ENCODE results near the gene DCP1A. TPM values are rescaled to one million over a fixed set of nuclear protein-coding genes. Genes with fewer than 3 reads are reported as not detected.
"Not testable (repeated sequence)": the region's sequence is repeated elsewhere in the genome, so short reads cannot be mapped to it uniquely, and the experiment has no call there.

DCP1A gene
- total RNA-seq, 2 donors from 2014 or later, result 17.8 to 18.8 TPM

DNA sequence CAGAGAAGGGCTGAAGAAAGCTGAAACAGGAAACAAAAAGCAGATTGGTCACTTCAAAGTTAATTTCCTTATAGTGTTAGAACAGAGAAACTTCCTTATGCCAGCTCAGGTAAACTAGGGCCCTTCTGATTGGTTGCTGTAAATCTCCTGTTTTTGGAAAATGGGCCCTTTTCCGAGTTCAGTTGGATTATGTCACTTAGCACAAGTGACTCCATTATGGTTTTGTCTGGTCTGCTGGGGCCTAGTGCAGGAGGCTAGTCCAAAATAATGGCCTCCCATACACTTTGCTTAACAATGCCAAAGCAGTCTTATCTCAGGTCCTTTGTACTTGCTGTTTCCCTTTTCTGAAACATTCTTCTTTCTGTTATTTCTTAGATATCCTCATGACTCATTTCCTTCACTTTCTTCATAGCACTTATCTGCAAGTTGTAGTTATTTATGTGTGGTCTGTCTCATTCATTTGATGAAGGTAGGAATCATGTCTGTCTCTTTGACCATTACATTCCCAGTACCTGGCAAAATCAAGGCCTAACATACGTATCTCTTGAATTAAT is 7.7 kb upstream of the DCP1A start:
- Histone ChIP-seq H3K4me1 (no peaks in the 10 kb centered on the region), H3K9me3 (no peaks in the 10 kb centered on the region), H3K36me3 (no peaks in the 10 kb centered on the region), H3K27ac (no peak overlapping the region), H3K4me3 (no peak overlapping the region), H3K27me3 (no peaks in the 10 kb centered on the region)
- no peak for DNase-seq (ENCODE audit: low spot score)
- TF ChIP-seq, protein P1, sequence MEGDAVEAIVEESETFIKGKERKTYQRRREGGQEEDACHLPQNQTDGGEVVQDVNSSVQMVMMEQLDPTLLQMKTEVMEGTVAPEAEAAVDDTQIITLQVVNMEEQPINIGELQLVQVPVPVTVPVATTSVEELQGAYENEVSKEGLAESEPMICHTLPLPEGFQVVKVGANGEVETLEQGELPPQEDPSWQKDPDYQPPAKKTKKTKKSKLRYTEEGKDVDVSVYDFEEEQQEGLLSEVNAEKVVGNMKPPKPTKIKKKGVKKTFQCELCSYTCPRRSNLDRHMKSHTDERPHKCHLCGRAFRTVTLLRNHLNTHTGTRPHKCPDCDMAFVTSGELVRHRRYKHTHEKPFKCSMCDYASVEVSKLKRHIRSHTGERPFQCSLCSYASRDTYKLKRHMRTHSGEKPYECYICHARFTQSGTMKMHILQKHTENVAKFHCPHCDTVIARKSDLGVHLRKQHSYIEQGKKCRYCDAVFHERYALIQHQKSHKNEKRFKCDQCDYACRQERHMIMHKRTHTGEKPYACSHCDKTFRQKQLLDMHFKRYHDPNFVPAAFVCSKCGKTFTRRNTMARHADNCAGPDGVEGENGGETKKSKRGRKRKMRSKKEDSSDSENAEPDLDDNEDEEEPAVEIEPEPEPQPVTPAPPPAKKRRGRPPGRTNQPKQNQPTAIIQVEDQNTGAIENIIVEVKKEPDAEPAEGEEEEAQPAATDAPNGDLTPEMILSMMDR (IDR thresholded peaks at IDR 0.05), result no peak

DNA sequence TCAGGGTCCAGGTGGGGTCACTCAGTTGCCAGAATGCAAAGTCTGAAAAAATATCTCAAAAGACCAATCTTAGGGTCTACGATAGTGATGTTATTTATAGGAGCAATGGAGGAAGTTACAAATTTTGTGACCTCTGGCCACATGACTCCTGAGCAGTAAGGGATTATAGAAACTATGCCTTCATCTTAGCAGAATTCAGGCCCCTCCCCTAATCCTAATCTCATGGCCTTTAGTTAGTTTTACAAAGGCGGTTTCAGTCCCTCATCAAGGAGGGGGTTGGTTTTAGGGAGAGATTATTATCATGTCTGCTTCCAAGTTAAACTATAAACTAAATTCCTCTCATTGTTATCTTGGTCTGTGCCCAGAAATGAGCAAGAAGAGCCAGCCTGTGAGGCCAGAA is 5.9 kb upstream of the DCP1A start:
- DNase-seq (ENCODE audit: low spot score), result no peak
- peaks cover 0 to under 1% of the 10 kb centered on the region in 2 donors for H3K4me1 ChIP-seq
- H3K27ac ChIP-seq, result no peak overlapping the region
- H3K9me3 ChIP-seq, result no peaks in the 10 kb centered on the region
- H3K27me3 ChIP-seq, result no peaks in the 10 kb centered on the region
- H3K4me3 ChIP-seq, result no peak overlapping the region
- H3K36me3 ChIP-seq, result no peaks in the 10 kb centered on the region
- TF ChIP-seq, protein P1 (IDR thresholded peaks at IDR 0.05), result no peak

DNA sequence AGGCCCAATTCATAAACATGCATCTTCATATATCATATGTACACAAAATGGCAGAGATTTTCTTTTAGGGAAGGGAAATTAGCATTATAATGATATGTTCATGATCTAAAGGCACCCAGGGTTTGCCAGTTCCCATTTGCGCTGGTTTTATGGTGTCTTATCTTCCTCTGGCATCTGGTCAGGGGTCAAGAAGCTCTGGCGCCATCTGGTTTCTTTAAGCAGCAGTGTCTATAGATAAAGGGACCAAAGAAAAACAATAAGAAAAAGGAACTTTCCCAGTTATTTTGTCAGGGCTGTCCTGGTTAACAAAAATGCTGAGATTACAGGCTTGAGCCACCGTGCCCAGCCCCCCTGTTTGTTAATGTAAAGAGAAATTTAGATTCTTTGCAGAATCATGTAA is 3.3 kb upstream of the DCP1A start:
- DNase-seq (ENCODE audit: low spot score), result no peak
- no peaks in the 10 kb centered on the region for H3K9me3 ChIP-seq
- no peak overlapping the region for H3K4me3 ChIP-seq
- no peak overlapping the region for H3K27ac ChIP-seq
- no peaks in the 10 kb centered on the region for H3K27me3 ChIP-seq
- peaks cover 0 to 15% of the 10 kb centered on the region in 2 donors for H3K4me1 ChIP-seq
- H3K36me3 ChIP-seq, result no peaks in the 10 kb centered on the region
- TF ChIP-seq, protein P1 (IDR thresholded peaks at IDR 0.05), result no peak

DNA sequence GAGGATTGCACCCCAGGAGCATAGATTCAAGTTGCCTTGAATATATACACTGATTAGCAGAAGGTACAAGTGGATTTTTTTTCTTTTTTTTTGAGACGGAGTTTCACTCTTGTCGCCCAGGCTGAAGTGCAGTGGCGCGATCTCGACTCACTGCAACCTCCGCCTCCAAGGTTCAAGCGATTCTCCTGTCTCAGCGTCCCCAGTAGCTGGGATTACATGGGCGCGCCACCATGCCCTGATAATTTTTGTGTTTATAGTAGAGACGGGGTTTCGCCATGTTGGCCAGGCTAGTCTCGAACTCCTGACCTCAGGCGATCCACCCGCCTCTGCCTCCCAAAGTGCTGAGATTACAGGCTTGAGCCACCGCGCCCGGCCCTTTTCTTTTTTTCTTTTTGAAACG is 775 bp upstream of the DCP1A start:
- peak overlapping the region; percentile 92 to 99 for H3K4me3 ChIP-seq
- H3K36me3 ChIP-seq; DNase-seq (ENCODE audit: low spot score); H3K27me3 ChIP-seq; H3K9me3 ChIP-seq: not testable (repeated sequence)
- peaks cover 0 to 38% of the 10 kb centered on the region in 2 donors for H3K4me1 ChIP-seq
- H3K27ac ChIP-seq, result peak overlapping the region; percentile 97 to 98

DNA sequence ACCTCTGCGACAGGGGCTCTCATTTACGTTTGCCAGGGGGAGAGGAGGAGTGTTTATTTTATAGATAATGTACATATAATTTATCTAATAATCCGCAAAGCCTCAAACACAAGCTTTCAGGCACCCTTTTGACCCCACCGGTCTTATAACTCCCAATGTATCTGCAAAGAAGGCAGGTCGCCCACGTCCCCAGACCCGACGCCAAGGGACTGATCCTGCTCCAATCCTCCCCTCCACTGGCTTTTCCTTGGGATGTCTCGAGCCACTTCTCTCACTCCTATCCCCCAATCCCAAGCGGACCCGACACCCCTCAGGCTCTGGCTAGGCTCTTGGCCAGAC is 452 bp downstream of the DCP1A start:
- H3K27me3 ChIP-seq, result no peaks in the 10 kb centered on the region
- peaks cover 0 to 49% of the 10 kb centered on the region in 2 donors for H3K4me1 ChIP-seq
- no peak for DNase-seq (ENCODE audit: low spot score)
- no peaks in the 10 kb centered on the region for H3K9me3 ChIP-seq
- TF ChIP-seq, protein P1 (IDR thresholded peaks at IDR 0.05), result no peak
- H3K4me3 ChIP-seq, result peak overlapping the region; percentile 92 to 99
- H3K27ac ChIP-seq, result peak overlapping the region; percentile 97 to 98
- H3K36me3 ChIP-seq, result peaks cover 12% of the 10 kb centered on the region

DNA sequence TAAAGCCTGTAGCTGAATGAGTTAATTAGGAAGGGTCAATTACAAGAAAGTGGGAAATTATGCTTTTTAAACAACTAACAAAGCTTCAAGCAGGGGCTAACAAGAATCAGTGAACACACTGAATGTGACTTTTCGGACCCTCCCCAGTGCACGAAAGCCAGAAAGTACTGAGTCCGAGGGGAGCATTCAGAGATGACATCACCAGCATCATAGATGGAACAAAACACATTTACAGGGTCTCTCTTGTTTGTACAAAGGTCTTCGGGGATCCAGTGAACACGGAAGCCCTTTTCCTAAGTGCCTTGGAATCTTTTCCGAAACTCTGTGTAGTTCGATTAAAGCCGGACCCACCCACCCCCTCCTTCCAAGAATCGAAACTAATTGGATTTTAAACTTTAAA is 829 bp downstream of the DCP1A start:
- TF ChIP-seq, protein P1 (IDR thresholded peaks at IDR 0.05), result no peak
- Histone ChIP-seq H3K27me3 (no peaks in the 10 kb centered on the region), H3K4me3 (peak overlapping the region; percentile 92 to 99), H3K9me3 (no peaks in the 10 kb centered on the region), H3K27ac (peak overlapping the region; percentile 97 to 98), H3K4me1 (peaks cover 0 to 49% of the 10 kb centered on the region in 2 donors), H3K36me3 (peaks cover 16% of the 10 kb centered on the region)
- DNase-seq (ENCODE audit: low spot score), result no peak
